NCI-H1436 treated with DMSO at 0.1 percent for 48 hours (cell line): ENCODE measurements around the gene SH2B3.

ENCODE experiments used
- DNase-seq: peaks from one replicate; lab custom pipeline; 2025; lab: John Stamatoyannopoulos, UW

Gene SH2B3

GRCh38 chr12:111444314-111444924, 38.7 kb downstream of the SH2B3 start:
- DNase-seq = no peak

- DNase-seq = no peak
Measured at GRCh38 chr12:111444925-111445725, 39.4 kb downstream of the SH2B3 start.

- DNase-seq = no peak
Measured at GRCh38 chr12:111445726-111446581, 40.2 kb downstream of the SH2B3 start.

- DNase-seq = no peak
Measured at GRCh38 chr12:111446631-111447570, 41.2 kb downstream of the SH2B3 start.

GRCh38 chr12:111447571-111448265, 42.0 kb downstream of the SH2B3 start:
- no peak for DNase-seq

GRCh38 chr12:111448266-111448830, 42.6 kb downstream of the SH2B3 start:
- DNase-seq = no peak

- no peak for DNase-seq
Measured at GRCh38 chr12:111448846-111449790, 43.4 kb downstream of the SH2B3 start.

GRCh38 chr12:111450676-111451075, 45.0 kb downstream of the SH2B3 start:
- no peak for DNase-seq

- DNase-seq = no peak
Measured at GRCh38 chr12:111451232-111451631, 45.5 kb downstream of the SH2B3 start.

- DNase-seq = peak; percentile 9
Measured at GRCh38 chr12:111451649-111452129, 46.0 kb downstream of the SH2B3 start.

- no peak for DNase-seq
Measured at GRCh38 chr12:111453071-111453989, 47.6 kb downstream of the SH2B3 start.

GRCh38 chr12:111454311-111454710, 48.6 kb downstream of the SH2B3 start:
- DNase-seq = no peak

- DNase-seq = no peak
Measured at GRCh38 chr12:111454716-111455447, 49.2 kb downstream of the SH2B3 start.

GRCh38 chr12:111455448-111456320, 50.0 kb downstream of the SH2B3 start:
- no peak for DNase-seq

GRCh38 chr12:111457071-111457470, 51.3 kb downstream of the SH2B3 start:
- no peak for DNase-seq

- DNase-seq = no peak
Measured at GRCh38 chr12:111457577-111457976, 51.9 kb downstream of the SH2B3 start.
